SK-N-SH treated with all-trans-retinoic acid at 6 μM for 48 hours (cell line): ENCODE data around the gene RHEBL1.

ENCODE experiments used
- ESRRG ChIP-seq: fragments of 250-450 bp; sonication (Bioruptor Pico); IDR thresholded peaks from 2 replicates; pipeline ENCODE4 v1.6.1; 2021; ENCODE audit warnings: mild to moderate bottlenecking
- GLIS3 ChIP-seq: fragments of 250-450 bp; sonication (Bioruptor Pico); IDR thresholded peaks from 2 replicates; pipeline ENCODE4 v1.5.0; 2020; ENCODE audit warnings: mild to moderate bottlenecking, moderate library complexity
- OSR1 ChIP-seq: fragments of 250-450 bp; sonication (Bioruptor Pico); IDR thresholded peaks from 2 replicates; pipeline ENCODE4 v1.8.0; 2022; ENCODE audit warnings: moderate library complexity, mild to moderate bottlenecking, inconsistent platforms
- PPARA ChIP-seq: fragments of 250-450 bp; sonication (Bioruptor Pico); IDR thresholded peaks from 2 replicates; pipeline ENCODE4 v1.5.0; 2020; ENCODE audit warnings: mild to moderate bottlenecking, borderline replicate concordance
- RARB ChIP-seq: fragments of 250-450 bp; sonication (Bioruptor Pico); IDR thresholded peaks from 2 replicates; pipeline ENCODE4 v1.8.0; 2021; ENCODE audit warnings: mild to moderate bottlenecking, moderate library complexity
- SNAI2 ChIP-seq: fragments of 250-450 bp; sonication (Bioruptor Pico); IDR thresholded peaks from 2 replicates; pipeline ENCODE4 v1.5.0; 2020; ENCODE audit warnings: mild to moderate bottlenecking, moderate library complexity
- TCF4 ChIP-seq: fragments of 250-450 bp; sonication (Bioruptor Pico); IDR thresholded peaks from 2 replicates; pipeline ENCODE4 v1.8.0; 2021; ENCODE audit warnings: mild to moderate bottlenecking, moderate library complexity, borderline replicate concordance
- TOX ChIP-seq: fragments of 250-450 bp; sonication (Bioruptor Pico); IDR thresholded peaks from 2 replicates; pipeline ENCODE4 v1.8.0; 2021; ENCODE audit warnings: mild to moderate bottlenecking, moderate library complexity, borderline replicate concordance
- ZFP30 ChIP-seq: fragments of 450-650 bp; formaldehyde crosslinking; IDR thresholded peaks from 2 replicates; pipeline ENCODE4 v1.5.0; 2022; ENCODE audit warnings: mild to moderate bottlenecking, moderate library complexity
- TF ChIP-seq, protein P1 (sequence below): fragments of 250-450 bp; sonication (Bioruptor Pico); IDR thresholded peaks from 2 replicates; pipeline ENCODE4 v1.5.1; 2021; ENCODE audit warnings: mild to moderate bottlenecking, moderate library complexity
- TF ChIP-seq, protein P2 (sequence below): fragments of 250-450 bp; sonication (Bioruptor Pico); IDR thresholded peaks from 2 replicates; pipeline ENCODE4 v1.8.0; 2021; ENCODE audit warnings: low read depth, mild to moderate bottlenecking, moderate library complexity, borderline replicate concordance
- TF ChIP-seq, protein P3 (sequence below): fragments of 250-450 bp; sonication (Bioruptor Pico); IDR thresholded peaks from 2 replicates; pipeline ENCODE4 v1.8.0; 2020; ENCODE audit warnings: mild to moderate bottlenecking, moderate library complexity, borderline replicate concordance

DNA sequence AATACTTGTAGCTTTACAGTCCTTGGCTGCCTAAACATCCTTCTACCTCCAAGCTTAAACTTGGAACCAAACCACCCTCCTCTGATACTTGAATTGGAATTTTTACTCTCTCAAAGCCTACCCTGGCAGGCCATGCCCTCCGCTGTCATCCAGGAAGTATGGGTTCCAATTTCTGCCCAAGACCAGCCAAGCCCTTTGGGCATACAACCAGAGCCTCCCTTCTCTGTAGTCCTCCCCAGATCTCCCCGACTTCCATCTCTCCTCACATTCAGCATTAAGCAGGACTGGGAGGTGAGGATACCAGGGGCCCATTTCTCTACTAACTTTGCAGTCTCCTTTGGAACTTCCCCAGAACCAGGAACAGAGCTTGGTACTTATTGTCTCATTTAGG, 25.2 kb upstream of the RHEBL1 start:
- TF ChIP-seq, protein P1, sequence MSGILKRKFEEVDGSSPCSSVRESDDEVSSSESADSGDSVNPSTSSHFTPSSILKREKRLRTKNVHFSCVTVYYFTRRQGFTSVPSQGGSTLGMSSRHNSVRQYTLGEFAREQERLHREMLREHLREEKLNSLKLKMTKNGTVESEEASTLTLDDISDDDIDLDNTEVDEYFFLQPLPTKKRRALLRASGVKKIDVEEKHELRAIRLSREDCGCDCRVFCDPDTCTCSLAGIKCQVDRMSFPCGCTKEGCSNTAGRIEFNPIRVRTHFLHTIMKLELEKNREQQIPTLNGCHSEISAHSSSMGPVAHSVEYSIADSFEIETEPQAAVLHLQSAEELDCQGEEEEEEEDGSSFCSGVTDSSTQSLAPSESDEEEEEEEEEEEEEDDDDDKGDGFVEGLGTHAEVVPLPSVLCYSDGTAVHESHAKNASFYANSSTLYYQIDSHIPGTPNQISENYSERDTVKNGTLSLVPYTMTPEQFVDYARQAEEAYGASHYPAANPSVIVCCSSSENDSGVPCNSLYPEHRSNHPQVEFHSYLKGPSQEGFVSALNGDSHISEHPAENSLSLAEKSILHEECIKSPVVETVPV, result no peak
- no peak for TF ChIP-seq OSR1
- no peak for TF ChIP-seq ZFP30
- TF ChIP-seq GLIS3 (CRISPR knock-in tag), result no peak
- TF ChIP-seq ESRRG (CRISPR knock-in tag), result no peak
- no peak for TF ChIP-seq PPARA (CRISPR knock-in tag)
- no peak for TF ChIP-seq TCF4 (CRISPR knock-in tag)
- TF ChIP-seq TOX (CRISPR knock-in tag), result no peak
- TF ChIP-seq, protein P2, sequence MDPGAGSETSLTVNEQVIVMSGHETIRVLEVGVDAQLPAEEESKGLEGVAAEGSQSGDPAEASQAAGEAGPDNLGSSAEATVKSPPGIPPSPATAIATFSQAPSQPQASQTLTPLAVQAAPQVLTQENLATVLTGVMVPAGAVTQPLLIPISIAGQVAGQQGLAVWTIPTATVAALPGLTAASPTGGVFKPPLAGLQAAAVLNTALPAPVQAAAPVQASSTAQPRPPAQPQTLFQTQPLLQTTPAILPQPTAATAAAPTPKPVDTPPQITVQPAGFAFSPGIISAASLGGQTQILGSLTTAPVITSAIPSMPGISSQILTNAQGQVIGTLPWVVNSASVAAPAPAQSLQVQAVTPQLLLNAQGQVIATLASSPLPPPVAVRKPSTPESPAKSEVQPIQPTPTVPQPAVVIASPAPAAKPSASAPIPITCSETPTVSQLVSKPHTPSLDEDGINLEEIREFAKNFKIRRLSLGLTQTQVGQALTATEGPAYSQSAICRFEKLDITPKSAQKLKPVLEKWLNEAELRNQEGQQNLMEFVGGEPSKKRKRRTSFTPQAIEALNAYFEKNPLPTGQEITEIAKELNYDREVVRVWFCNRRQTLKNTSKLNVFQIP (CRISPR knock-in tag), result no peak
- no peak for TF ChIP-seq SNAI2 (CRISPR knock-in tag)
- TF ChIP-seq, protein P3, sequence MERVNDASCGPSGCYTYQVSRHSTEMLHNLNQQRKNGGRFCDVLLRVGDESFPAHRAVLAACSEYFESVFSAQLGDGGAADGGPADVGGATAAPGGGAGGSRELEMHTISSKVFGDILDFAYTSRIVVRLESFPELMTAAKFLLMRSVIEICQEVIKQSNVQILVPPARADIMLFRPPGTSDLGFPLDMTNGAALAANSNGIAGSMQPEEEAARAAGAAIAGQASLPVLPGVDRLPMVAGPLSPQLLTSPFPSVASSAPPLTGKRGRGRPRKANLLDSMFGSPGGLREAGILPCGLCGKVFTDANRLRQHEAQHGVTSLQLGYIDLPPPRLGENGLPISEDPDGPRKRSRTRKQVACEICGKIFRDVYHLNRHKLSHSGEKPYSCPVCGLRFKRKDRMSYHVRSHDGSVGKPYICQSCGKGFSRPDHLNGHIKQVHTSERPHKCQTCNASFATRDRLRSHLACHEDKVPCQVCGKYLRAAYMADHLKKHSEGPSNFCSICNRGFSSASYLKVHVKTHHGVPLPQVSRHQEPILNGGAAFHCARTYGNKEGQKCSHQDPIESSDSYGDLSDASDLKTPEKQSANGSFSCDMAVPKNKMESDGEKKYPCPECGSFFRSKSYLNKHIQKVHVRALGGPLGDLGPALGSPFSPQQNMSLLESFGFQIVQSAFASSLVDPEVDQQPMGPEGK (CRISPR knock-in tag), result no peak
- no peak for TF ChIP-seq RARB
